Measurements from ENCODE around the gene C1QTNF12.

The C1QTNF12 gene

GRCh38 chr1:1238702-1239178 is 7.8 kb downstream of the C1QTNF12 start:
- Mint-ChIP-seq H3K9me3 (no peaks in the 10 kb centered on the region), H3K36me3 (ENCODE audit: low read depth) (peaks cover 6% of the 10 kb centered on the region), H3K4me3 (no peak overlapping the region), H3K4me1 (peaks cover 11% of the 10 kb centered on the region), H3K27ac (no peak overlapping the region), H3K27me3 (ENCODE audit: low read depth) (peaks cover 4% of the 10 kb centered on the region)
- TF ChIP-seq CTCF (IDR thresholded peaks at IDR 0.05; ENCODE audit: unreplicated experiment in 3 of 3), result no peak

- H3K27ac Mint-ChIP-seq, result no peak overlapping the region
Observed at GRCh38 chr1:1237874-1238701, 8.4 kb downstream of the C1QTNF12 start.

GRCh38 chr1:1236945-1237873 is 9.3 kb downstream of the C1QTNF12 start:
- no peak overlapping the region for H3K27ac Mint-ChIP-seq
- H3K4me1 Mint-ChIP-seq, result peaks cover 17% of the 10 kb centered on the region
- H3K9me3 Mint-ChIP-seq, result no peaks in the 10 kb centered on the region
- H3K27me3 Mint-ChIP-seq (ENCODE audit: low read depth), result peaks cover 4% of the 10 kb centered on the region
- TF ChIP-seq CTCF (IDR thresholded peaks at IDR 0.05; ENCODE audit: unreplicated experiment in 3 of 3), result no peak
- peaks cover 8% of the 10 kb centered on the region for H3K36me3 Mint-ChIP-seq (ENCODE audit: low read depth)
- no peak overlapping the region for H3K4me3 Mint-ChIP-seq

More at GRCh38 chr1:1237874-1238701, 8.4 kb downstream of the C1QTNF12 start:
- Mint-ChIP-seq H3K36me3 (ENCODE audit: low read depth) (peaks cover 8% of the 10 kb centered on the region), H3K4me3 (no peak overlapping the region), H3K27me3 (ENCODE audit: low read depth) (peaks cover 4% of the 10 kb centered on the region), H3K9me3 (no peaks in the 10 kb centered on the region), H3K4me1 (peaks cover 17% of the 10 kb centered on the region)
- TF ChIP-seq CTCF (IDR thresholded peaks at IDR 0.05; ENCODE audit: unreplicated experiment in 3 of 3), result no peak

GRCh38 chr1:1236176-1236763 is 10.3 kb downstream of the C1QTNF12 start:
- Mint-ChIP-seq H3K27ac (no peak overlapping the region), H3K27me3 (ENCODE audit: low read depth) (peaks cover 4% of the 10 kb centered on the region), H3K4me3 (no peak overlapping the region), H3K4me1 (peaks cover 18% of the 10 kb centered on the region), H3K36me3 (ENCODE audit: low read depth) (peaks cover 8% of the 10 kb centered on the region), H3K9me3 (no peaks in the 10 kb centered on the region)
- no peak for TF ChIP-seq CTCF (IDR thresholded peaks at IDR 0.05; ENCODE audit: unreplicated experiment in 3 of 3)

- Mint-ChIP-seq H3K9me3 (no peaks in the 10 kb centered on the region), H3K27me3 (ENCODE audit: low read depth) (peaks cover 4% of the 10 kb centered on the region), H3K4me1 (peaks cover 26% of the 10 kb centered on the region), H3K27ac (no peak overlapping the region), H3K4me3 (peak overlapping the region in 1 of 3 experiments; percentile 48), H3K36me3 (ENCODE audit: low read depth) (peaks cover 8% of the 10 kb centered on the region)
- TF ChIP-seq CTCF (IDR thresholded peaks at IDR 0.05; ENCODE audit: unreplicated experiment in 3 of 3), result no peak
Observed at GRCh38 chr1:1235016-1235744, 11.3 kb downstream of the C1QTNF12 start.

All from nephron (organoid).